ENCODE measurements around the gene PHF12.
A peak's percentile ranks its signal among the peaks of the same experiment; 100 is the strongest.
"Not testable (repeated sequence)": the region's sequence is repeated elsewhere in the genome, so short reads cannot be mapped to it uniquely, and the experiment has no call there.

PHF12 gene

GRCh38 chr17:28902819-28903545 is 48.3 kb downstream of the PHF12 start, which contains the start of gene DHRS13:
DHRS13 (minus strand) TSS chr17:28903079; CDS start chr17:28902944, 135 bp downstream.
- peak; percentile 83 to 84 for DNase-seq (ENCODE audit: low read depth in 2 of 2)

- DNase-seq (ENCODE audit: low read depth in 2 of 2): no peak
Measured at GRCh38 chr17:28901866-28902818, 49.2 kb downstream of the PHF12 start.

DNA sequence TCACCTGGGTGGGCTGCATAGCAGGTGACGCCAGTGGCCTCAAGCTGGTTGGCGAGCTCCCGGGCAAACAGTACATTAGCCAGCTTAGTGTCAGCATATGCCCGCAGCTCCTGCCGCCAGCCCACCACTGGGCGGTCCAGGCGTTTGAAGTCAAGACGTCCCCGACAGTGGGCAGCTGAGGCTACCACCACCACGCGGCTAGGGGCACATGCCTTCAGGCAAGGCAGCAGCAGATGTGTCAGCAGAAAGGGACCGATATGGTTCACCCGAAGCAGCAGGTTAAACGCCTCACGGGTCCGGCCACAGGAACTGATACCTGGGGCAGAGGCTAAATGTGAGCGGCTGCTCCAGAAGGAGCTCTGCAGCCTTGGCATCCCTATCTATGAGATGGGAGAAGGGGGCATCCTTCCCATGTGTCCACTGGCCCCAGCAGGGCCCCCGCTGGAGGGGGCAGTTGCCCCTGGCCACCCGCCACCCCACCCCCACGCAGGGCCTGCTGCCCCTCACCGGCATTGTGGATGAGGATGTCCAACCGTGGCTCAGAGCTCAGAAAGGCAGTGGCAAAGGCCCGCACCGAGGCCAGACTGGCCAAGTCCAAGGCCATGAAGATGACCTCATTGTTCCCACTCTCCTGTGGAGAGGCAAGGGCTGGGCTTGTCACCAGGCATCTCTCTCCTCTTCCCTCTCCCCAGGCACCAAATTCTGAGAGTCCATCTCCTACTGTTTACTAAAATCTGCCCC is 50.2 kb downstream of the PHF12 start:
- DNase-seq (ENCODE audit: low read depth in 2 of 2): no peak

- no peak for DNase-seq (ENCODE audit: low read depth in 2 of 2)
Measured at GRCh38 chr17:28899212-28899815, 52.0 kb downstream of the PHF12 start.

DNA sequence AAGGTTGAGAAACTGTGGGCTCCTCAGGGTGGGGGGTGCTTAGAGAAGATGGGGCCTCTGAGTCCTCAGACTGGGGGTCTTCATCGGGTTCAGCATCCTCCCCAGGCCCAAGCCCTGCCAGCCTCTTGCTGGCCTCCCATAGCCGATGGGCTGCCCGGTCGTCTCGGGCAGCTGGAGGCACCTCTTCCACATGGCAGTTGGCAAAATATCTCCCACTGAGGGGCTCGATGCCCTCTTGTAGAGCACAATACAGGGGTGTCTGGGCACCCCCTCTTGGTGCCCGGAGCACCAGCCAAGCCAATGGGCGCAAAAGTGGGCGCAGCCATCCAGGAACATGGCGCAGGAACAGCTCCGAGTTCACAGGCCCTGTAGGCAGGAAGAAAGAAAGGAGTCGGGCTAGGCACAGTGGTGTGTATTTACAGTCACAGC is 52.8 kb downstream of the PHF12 start:
- no peak for DNase-seq (ENCODE audit: low read depth in 2 of 2)

DNA sequence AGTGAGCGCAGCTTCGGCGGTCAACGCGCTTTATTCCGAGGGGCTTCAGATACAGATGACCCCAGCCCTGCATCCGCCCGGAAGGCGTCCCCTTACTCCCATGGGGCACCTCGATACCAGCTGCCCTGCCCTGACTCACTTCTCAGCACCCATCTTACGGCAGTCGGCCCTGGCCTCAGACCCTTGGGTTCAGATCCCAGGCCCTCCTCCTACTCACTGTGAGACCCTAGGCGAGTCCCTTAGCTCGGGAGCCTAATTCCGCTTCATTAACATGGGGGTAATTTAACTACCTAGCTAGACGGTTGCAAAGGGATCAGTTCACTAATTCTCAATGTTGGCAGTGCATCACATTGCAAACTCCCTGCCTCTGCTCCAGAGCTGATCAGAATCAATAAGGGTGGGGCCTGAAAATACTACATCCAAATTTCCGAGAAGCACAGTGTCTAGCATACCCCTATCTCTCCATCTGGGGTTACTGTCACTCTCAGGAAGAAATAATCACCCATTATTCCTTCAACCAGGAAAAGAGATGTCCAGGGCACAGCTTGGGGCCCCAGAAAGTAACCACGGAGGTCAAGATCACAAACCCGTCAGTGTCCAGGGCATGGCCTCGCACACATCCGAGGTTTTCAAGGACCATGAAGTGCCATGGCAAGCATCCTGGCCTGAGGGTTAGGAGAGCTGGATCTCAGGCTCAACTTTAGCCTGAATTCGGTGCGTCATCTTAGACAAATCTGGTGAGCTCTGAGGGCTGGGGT is 53.4 kb downstream of the PHF12 start:
- DNase-seq (ENCODE audit: low read depth in 2 of 2): no peak

- peak; percentile 22 to 35 for DNase-seq (ENCODE audit: low read depth in 2 of 2)
Measured at GRCh38 chr17:28896884-28897768, 54.2 kb downstream of the PHF12 start, which contains the start of gene FLOT2. FLOT2 (minus strand) TSS chr17:28897733; CDS start chr17:28897574, 159 bp downstream.

DNA sequence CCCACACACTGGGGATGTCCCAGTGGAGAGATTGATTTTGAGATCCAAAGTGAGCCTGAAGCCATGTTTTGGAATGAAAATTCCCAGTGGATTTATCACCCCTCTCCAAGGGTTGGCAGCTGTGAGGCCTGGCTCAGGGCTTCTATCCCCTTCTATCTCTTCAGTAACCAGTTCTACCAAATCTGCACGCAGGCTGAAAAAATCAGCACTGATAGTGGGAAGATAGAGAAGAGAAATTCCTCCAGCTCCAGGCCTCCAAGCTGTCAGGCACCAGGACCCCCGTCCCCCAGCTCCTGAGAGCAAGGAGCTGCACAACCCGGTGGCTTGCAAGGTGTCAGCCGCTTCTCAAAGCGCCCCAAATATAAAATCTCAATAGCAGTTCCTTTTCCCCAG is 54.8 kb downstream of the PHF12 start:
- no peak for DNase-seq (ENCODE audit: low read depth in 2 of 2)

DNA sequence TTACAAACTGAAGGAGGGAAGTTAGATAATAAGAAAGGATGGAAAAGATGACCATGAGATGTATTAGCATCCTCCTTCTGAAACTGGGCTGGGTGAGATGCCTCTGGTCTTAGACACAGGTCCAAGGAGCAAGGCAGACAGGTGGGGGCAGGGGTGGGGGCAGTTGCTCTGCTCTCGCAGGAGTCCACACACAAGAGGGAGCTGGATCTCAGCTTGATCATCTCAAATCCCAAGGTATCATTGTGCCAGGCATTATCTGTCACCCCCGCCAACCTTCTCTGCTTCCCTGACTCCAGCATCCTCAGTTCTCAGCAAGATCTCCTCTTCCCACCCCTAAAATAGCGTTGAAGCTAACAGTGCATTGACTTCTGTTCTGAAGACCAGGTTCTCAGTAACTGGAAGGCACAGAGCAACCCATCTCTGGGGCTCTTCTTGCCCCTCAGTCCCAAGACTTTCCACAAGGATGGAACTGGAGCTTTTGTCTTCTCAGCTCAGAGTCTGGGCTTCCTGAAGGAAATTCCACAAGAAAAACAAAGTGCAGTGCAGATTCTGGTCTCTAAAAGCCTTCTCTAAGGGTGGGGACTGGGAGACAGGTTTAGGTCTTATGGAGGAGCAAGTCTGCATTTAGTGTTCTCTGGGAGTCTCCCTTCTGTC is 55.4 kb downstream of the PHF12 start:
- no peak for DNase-seq (ENCODE audit: low read depth in 2 of 2)

- DNase-seq (ENCODE audit: low read depth in 2 of 2): not testable (repeated sequence)
Measured at GRCh38 chr17:28893248-28894183, 57.8 kb downstream of the PHF12 start.

GRCh38 chr17:28892024-28892423 is 59.3 kb downstream of the PHF12 start:
- DNase-seq (ENCODE audit: low read depth in 2 of 2): no peak

- no peak for DNase-seq (ENCODE audit: low read depth in 2 of 2)
Measured at GRCh38 chr17:28891201-28891600, 60.1 kb downstream of the PHF12 start.

GRCh38 chr17:28889996-28890395 is 61.3 kb downstream of the PHF12 start:
- no peak for DNase-seq (ENCODE audit: low read depth in 2 of 2)

DNA sequence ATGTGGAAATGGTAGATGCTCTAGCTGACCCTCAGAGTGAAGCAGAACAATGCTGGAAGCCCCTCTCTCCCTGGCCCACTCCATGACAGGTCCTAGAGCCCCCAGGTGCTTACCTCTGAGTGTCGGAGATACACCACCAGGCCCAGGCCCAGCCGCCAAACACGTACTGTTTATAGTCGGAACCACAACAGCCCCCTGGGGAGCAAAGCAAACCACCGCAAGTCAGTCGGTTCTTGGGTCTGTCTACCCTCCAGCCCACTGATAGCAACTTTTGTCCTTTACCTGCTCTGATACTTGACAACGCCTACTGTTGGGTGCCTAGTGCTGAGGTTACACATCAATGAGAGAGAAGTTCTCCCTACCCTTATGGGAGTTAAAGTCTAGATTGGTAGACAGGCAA is 62.5 kb downstream of the PHF12 start:
- DNase-seq (ENCODE audit: low read depth in 2 of 2): no peak

DNA sequence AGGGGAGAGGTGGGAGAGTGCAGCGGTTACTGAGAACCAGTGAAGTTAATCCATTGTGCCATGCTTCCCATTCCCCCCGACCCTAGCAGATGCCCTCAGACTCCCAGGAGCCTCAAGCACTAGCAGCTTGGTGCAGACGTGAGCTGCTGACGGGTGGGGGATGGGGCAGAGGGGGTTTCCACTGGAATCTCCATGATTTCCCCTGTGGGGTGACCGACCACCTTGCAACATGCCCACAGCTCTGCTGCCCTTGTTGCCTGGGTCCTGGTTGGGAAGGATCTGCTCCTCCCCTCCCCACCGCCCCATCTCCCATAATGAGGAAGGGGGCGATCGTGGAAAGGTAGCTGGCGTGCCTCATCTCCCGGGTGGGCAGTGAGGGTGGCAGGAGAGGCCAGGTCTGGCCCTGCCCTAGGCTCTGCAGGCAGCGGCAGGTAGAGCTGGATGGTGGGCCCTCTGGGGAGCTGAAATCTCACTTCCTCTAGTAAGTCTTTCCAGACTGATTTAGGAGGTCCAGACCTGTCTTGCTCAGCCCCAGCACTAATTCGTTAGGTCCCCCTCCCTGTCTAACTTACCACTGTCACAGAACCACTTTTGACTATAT is 63.3 kb downstream of the PHF12 start:
- DNase-seq (ENCODE audit: low read depth in 2 of 2): no peak

DNA sequence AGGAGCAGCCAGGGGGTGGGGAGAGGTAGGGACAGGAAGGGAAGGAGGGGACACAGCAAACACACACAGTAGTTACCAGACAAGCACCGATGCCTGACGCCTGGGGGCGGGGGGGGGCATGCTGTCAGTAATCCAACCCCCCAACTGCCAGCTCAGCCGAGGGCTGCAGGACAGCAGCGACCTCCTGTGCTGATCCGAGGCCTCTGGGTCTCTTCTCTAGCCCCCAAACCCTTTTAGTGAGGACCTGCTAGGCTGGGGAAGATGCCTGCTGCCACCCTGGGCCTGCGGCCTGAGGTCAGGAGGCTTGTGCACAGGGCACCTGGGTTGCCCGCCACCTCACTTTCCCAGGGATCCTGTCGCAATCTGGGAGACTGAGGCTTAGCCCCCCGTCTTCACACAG is 65.4 kb downstream of the PHF12 start:
- DNase-seq (ENCODE audit: low read depth in 2 of 2): no peak

DNA sequence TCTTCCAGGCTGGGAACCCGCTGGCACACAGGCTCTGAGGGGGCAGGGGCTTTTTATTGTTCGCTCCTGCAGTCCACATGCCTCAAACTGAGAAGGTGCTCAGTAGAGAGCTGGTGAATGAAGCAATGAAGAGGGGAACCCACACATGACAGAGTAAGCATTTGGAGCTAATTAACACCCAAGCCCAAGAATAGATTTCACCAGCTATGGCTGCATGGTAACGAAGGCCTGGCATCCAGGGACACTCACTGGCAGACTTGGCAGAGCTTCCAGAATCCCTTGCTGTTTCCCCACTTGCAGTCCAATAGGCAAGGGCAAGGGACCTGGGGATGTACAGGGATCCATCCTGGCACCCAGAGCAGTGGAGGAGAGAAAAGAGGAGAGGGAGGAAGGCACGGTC is 66.0 kb downstream of the PHF12 start:
- DNase-seq (ENCODE audit: low read depth in 2 of 2): no peak

Measured in stimulated activated CD8-positive, alpha-beta memory T cell treated with anti-CD3 and anti-CD28 coated beads, Interleukin-15, amount 100 ng/mL, for 4 hours (primary cell).